HG02943 (cell line): ENCODE results near the gene MOV10.
"Not testable (repeated sequence)": the region's sequence is repeated elsewhere in the genome, so short reads cannot be mapped to it uniquely, and the experiment has no call there.

ENCODE experiments used
- ATAC-seq: cut with Tn5 transposase; IDR thresholded peaks from one replicate; pipeline ENCODE4 v1.9.1; 2021; ENCODE audit warnings: mild to moderate bottlenecking, low read depth, moderate library complexity; ENCODE audit not compliant: unreplicated experiment

MOV10 gene

DNA sequence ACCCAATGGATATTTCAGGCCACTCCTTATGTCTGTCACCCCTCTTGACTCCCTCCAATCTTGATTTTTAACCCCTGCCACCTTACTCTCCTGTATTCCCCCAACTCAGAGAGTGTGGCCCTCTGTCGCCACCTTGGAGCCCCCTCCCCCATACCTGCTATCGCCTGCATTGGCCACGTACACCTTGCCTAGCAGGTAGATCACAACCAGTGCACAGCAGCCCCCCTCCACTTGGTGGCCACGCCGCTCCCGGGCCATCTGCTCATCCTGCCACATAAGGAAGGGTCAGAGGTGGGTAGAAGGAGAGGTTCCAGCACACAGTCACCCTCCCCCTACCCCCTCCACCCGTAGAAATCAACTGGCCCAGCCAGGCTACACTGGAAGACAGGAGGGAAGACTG is 37.7 kb downstream of the MOV10 start:
- no peak for ATAC-seq

DNA sequence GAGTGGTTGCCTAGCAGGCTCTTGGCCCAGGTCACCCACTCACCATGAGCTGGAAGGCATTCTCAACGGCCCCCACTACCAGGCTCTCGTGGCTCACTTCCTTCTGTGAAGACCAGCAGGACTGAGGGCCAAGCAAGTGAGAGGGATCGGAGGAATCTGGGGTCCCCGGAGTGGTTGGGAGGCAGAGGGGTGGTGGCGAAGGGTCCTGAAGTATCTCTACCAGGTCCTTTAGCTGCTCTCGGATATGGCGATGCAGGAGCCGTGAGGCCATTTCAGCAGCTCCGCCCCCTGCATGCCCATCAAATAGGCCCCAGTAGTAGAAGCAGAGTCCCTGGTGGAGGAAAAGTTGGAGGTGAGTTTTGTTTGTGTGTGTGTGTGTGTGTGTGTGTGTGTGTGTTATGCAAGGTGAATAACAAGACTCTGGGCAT is 38.3 kb downstream of the MOV10 start:
- ATAC-seq, result no peak

DNA sequence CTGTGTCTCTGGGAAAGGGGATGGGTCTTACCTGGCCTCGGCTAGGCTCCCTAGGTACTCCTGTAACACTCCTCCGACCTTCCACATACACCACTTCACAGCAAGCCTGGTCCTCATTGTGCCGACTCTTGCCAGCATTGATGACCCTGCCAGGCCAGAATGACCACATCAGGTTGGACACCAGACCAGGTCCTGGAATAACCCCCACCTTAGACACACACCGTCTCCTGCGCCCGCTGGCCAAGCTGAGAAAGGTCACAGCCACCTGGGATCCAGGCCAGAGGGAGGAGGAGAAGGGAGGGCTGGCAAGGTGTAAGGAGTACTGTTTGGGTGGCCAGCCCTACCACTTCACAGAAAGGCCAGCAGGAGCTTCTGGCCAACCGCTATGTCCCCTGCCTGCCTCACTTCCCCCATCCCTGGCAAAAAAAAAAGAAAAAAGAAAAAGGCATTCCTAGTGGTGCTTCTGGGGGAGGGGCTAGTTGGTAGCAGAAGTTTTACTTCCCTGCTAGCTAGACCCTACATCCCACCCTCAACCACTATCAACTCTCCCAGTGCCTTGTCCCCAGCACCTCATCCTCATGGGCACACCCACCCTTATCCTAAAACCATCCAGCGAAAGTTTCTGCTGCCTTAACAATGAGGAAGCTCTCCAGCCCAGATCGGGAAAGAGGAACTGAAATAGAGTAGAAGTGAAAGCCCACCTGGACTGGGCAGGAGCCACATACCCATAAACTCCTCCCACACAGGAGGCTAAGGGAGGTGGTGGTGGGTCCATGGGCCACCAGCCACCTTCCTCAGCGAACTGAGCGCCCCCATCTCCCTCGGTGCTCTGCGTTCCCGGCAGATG is 39.2 kb downstream of the MOV10 start:
- ATAC-seq, result no peak

DNA sequence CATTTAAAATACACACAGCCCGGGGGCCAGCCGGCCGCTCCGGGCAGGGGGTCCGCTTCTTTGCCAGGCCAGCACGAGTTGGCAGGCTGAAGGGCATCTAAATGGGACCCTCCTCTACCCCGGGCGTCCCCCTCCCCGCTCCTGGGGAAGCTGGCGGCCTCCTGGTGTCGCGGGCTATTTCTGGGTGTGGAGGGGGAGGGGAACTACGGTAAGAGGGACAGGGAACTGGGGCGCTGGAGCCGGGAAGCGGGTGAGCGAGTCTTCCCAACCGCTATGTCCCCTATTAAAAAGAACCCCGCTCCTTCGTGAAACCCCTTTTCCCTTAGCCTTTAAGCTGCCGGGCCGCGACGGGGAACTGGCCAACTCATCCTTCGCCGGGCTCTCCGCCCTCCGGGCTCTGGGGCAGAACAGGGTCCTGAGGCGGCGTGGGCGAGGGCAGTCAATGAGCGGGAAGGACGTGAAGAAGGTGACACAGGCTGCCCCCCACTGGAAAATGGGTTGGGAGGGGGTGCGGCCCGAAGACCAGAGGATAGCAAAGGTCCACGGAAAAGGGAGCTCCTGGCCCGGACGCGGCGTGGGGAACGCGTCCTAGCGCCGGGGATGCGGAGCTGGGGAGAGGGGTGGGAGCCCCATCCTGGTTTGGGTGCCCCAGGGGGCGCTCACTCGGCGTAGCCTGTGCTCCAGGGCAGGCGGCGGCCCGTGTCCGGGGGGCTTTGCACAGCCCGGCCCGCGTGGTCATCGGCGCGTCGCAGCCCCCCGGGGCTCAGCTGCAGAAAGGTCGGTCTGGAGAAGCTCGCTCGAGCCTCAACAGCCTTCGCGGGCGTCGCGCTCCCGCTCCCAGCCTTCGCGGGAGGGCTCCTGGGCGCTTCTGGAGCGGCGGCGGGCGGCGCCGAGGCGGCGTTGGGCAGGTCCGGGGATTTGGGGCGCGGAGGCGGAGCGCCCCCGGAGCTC is 40.1 kb downstream of the MOV10 start:
- peak; percentile 6 for ATAC-seq

DNA sequence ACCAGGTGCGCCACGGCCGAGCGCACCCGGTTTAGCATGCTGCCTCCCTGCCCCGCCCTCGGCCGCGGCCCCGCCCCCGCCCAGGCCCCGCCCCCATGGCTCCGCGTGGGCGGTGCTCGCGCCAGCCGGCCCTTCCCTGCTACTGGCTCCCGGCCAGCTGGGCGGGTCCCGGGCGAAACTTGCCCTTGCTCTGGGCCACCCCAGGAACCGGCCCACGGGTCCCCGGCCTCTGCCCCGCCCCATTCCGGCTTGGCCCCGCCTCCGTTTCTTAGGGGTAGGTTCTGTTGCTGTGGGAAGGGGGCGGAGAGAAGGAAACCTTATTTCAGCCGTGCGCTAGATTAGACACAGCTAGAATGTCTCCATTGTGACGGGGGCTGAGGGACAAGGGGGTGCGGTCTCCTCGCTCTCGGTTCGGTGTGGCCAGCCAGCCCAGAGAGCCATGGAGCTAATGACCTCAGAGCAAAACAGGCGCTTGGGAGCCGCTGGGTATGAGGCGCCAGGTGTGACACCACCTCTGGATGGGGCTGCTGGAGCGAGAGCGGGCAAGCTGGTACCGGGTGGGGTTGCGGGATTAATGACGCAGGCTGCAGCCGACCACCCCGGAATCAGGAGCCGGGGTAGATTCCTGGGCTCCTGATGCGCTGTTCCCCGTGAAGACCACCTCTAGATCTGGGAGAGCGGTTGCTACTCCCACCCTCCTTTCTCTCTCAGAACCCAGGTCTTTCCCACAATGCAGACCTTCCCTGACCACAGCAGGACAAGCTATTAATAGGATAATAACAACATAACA is 41.0 kb downstream of the MOV10 start, which contains the start of gene PPM1J:
Gene PPM1J, minus strand, starts transcription at position 69 of the 790 bp plus-strand sequence. Its CDS starts 31 bp downstream, at position 38.
- peak; percentile 75 for ATAC-seq

DNA sequence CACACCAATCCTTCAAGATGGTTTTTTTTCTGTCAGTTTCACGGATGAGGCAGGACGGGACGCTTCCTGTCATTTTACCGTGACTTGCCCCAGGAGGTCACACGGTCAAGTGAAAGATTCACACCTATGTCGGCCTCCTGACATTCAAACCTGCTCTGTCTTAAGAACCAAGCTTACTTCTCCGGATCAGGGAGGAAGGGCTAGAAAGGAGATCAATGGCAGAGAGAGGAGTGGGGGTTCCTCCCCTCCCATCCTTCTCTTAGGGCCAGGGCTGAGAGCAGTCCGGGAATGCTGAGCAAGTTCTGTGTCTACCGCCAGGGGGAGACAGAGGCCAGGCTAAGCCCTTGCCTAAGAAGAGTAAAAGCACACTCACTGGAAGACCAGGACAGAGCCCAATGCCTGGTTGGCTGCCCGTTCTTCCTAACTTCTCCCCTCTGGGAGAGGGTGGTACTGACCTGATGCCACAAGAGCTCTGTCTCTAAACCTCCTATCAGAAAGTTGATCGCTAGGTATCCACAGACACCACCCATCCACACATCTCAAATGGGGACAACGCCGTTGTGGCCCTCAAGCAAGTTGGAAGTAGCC is 41.8 kb downstream of the MOV10 start:
- ATAC-seq, result no peak

DNA sequence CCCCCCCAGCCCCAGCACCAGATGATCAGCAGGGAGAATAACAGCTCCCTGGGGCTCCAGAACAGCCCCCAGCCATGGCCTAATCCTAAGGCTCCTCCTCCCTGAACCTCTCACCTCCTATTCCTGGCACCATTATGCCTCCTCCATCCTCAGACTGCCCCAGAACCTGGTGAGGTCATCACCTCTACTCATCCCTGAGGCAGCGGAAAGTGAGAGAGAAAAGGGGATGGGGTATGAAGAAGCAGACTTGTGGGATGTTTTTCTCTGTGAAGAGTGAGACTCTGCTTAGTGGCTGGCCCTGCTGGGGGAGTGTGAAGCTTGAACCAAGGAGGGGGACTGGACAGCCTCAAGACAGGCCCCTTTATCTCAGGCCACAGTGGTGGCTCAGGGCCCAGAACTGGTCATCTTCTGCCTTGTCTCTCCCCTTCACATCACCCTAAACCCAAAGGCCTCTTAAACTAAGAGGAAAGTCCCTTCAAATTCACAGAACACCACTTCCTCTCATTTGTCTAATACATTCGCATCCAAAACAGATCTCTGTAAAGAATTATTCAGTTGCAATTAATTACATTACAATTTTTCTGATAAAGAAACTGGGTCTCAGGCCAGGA is 42.9 kb downstream of the MOV10 start:
- no peak for ATAC-seq

DNA sequence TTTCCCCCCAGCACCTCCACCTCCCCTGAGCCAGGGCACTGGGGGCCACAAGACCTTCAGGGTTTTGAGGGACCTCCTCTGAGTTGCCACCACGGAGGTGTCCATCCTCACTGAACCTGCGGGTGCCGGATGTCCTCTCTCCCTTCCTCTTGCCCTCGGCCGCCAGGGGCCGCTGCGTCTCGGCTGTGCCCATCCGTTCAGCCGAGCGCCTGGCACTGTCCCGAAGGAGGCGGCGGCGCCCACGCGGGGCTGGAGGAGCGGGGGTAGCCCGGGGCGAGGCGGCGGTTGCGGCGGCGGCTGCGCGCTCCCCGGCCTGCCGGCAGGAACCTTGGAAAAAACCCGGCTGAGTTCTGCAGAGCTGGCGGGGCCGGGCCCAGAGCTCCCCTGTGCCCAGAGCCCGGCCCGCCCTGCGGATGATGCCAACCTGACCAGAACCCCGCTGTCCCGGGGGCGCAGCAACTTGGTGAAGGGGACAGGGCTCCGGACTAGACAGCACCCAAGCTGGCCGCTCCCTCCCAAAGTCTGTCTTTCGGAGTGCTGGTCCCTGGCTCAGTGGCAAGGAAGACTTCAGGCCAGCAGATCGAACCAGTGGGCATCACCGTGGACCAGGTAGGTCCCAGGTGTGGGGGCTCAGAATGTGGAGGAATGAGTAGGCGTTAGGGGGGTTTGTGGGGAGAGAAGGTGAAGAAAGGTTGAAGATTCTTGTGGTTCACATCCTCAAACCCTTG is 44.4 kb downstream of the MOV10 start:
- no peak for ATAC-seq

DNA sequence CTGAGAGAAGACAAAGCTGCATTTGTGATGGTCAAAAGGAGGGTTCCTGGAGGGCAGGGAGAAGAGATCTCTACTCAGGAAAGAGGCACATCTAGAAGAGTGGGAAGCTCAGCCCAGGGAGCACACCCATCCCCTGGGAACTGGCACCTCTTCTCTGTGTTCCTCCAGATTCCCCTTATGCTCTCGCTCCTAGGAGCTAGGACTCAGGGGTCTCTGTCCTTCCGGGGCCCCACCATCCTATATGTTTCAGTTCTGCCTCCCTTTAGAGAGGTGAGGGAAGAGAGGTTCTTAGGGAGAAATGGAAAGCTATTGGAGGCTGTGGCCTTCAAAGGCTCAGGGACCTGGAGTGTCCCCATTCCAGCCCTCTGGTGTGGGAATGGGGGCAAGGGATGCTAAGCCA is 45.2 kb downstream of the MOV10 start:
- ATAC-seq, result no peak

DNA sequence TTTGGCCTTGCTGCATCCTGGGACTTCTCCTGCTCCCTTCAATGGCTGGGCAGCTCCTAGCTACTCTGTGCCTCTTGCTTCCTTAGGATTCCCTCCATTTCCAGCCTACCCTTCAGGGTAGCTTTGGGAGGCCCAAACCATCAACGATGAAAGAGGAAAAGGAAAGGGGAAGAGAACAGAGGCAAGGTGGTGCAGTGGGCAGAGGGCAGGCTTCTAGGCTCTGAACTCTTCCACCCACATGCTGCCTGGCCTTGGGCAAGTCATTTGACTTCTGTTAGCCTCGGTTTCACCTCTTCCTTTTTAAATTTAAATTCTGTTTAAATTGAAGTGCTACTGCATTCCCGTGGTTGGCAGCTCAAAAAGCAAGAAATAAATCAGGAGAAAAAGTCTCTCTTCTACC is 46.3 kb downstream of the MOV10 start:
- ATAC-seq, result no peak

DNA sequence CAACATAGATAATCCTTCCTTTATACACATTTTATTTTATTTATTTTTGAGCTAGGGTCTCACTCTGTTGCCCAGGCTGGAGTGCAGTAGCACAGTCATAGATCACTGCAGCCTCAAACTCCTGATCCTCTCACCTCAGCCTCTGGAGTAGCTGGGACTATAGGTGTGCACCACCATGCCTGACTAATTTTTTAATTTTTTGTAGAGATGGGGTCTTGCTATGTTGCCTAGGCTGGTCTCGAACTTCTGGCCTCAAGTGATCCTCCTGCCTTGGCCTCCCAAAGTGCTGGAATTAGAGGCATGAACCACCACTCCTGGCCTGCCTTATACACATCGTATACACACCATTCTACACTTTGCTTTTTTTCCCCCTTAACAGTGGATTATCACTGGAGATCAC is 46.8 kb downstream of the MOV10 start:
- not testable (repeated sequence) for ATAC-seq

DNA sequence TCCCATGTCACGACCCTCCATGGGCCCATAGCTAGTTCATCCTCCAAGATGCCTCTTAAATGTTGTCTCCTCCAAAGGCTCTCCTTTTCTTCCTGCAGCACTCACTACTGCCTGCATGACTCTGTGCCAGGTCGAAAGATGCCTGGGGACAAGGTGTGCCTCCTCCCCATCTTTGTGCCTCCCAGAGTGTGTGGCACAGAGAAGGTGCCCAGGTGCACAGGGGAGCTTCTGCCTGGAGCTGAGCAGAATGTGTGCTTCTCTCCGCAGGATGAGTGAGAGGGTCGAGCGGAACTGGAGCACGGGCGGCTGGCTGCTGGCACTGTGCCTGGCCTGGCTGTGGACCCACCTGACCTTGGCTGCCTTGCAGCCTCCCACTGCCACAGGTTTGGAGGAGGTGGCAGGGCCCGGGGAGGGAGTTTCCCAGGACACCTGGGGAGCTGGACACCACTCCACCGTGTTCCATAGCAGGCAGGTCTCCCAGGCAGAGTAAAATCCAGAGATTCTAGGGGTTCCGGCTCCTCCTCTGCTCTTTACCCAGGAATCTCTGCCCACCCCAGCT is 47.6 kb downstream of the MOV10 start:
- no peak for ATAC-seq

DNA sequence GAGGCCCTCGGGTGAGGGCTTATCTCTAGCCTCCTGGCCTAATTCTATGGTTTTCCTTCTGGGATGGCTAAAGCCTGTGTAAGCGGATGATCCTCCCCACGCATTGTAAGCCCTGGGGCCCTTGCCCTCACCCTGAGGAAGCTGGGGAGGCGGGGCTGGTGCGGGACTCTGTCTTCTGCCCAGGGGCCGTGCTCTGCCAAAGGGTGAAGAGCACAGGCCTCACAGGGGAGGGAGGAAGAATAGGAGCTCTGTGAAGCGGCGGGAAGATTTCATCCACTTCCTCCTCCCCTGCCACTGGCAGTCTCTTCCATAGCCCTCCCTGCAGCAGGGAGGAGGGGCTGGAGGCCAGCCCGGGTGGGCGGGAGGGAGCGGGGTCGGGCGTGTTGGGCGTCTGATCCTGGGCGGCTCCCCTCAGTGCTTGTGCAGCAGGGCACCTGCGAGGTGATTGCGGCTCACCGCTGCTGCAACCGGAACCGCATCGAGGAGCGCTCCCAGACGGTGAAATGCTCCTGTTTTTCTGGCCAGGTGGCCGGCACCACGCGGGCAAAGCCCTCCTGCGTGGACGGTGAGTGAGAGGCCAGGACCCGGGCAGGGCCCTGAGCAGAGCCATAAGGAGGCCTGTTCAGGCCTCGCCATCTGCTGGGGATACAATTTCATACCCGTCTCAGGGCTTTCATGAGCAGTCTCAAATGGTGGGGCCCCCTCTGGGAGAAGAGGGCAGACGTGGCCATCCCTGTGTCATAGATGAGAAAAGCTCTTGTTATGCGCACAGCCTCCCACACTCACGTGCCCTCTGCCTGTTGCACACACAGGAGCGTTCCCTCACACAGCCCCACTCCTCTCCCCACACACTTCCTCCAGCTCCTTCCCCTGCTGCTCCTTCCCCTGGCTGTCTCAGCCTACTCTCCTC is 48.4 kb downstream of the MOV10 start:
- ATAC-seq, result no peak

DNA sequence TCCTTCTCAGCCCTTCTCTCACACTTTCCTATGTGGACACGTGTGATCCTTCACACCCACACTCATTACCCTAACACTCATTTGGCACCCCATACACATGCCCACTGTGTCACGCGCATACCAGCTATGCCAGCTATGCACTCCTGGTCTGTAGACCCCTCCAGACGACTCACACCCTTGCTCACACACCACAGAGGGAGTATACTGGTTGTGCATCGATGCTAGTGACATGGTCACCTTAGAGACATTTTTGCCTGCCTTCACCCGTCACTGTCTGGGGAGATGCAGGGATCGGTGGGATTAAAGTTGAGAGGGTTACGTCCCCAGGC is 49.0 kb downstream of the MOV10 start:
- no peak for ATAC-seq

DNA sequence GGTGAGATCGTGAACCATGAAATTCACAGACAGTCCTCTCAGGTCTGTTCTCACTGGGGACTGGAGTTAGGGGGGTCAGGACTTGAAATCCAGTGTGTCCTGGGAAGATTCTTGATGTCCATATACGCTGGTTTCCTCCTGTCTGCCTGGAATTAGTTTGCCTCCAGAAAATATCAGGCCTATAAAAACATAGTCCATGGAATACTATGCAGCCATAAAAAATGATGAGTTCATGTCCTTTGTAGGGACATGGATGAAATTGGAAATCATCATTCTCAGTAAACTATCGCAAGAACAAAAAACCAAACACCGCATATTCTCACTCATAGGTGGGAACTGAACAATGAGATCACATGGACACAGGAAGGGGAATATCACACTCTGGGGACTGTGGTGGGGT is 49.8 kb downstream of the MOV10 start:
- not testable (repeated sequence) for ATAC-seq

DNA sequence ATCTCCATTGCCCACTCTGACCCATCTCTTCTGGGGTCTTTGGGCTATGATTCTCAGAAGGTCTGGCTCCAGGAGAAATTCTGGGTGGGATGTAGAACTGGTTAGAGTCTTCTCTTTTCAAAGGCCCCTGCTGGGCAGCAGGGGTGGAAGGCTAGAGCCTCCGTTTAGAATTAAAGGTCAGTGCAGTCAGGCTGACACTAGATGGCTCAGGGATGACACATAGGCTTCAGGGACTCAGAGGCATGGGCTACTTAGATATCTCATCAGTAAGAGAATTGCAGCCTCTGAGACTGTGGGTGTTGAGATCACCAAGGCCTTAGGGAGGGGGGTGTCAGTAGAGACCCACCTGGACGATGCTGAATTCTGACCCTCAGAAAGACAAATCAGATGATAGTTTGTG is 53.3 kb downstream of the MOV10 start:
- no peak for ATAC-seq

DNA sequence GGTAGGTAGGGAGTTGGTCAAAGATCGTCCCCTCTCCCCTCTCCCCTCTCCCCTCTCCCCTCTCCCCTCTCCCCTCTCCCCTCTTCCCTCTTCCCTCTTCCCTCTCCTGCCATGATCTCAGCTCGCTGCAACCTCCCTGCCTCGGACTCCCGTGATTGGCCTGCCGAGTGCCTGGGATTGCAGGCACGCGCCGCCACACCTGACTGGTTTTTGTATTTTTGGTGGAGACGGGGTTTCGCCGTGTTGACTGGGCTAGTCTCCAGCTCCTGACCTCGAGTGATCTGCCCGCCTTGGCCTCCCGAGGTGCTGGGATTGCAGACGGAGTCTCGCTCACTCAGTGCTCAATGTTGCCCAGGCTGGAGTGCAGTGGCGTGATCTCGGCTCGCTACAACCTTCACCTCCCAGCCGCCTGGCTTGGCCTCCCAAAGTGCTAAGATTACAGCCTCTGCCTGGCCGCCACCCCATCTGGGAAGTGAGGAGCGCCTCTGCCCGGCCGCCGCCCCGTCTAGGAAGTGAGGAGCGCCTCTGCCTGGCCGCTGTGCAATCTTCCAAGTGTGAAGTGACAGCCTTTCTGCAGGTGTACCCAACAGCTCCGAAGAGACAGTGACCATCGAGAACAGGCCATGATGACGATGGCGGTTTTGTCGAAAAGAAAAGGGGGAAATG is 54.0 kb downstream of the MOV10 start:
- not testable (repeated sequence) for ATAC-seq
